ENCODE data around the gene NOL9.

- no peak for TF ChIP-seq CTCF (IDR thresholded peaks at IDR 0.05)
- TF ChIP-seq POLR2A (IDR thresholded peaks at IDR 0.05) = no peak
Measured at GRCh38 chr1:6557597-6557996, 3.3 kb upstream of the NOL9 start.
